ENCODE data around the gene DENND2C. TPM values are rescaled to one million over a fixed set of nuclear protein-coding genes. Genes with fewer than 3 reads are reported as not detected.

DENND2C gene
- total and polyA plus RNA-seq, 10 donors: 0.28 to 3.1 (median 1.6) TPM

DNA sequence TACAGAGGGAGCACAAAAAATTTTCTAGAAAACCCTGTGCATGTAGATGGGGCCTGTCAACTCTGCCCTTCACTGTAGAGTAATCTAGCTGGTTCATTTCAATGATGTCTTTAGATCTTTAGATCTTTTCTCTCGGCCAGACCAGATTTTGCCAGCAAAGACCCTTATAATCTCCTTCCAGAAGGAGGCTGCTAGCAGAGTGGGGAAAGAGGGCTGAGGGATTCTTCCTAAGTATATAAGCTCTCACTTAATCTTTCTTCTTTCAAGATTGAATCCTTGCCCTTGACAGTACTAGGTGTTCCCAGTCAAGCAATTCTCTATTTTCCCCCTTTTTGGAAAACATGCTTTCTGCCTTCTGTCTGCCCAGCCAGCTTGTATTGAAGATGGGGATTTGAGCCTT lies 122.8 kb downstream of the DENND2C start:
- Histone ChIP-seq H3K9me3 (no peaks in the 10 kb centered on the region), H3K36me3 (no peaks in the 10 kb centered on the region), H3K27me3 (replicated peaks in 1 of 7) (no peaks in the 10 kb centered on the region), H3K4me1 (no peaks in the 10 kb centered on the region), H3K27ac (no peak overlapping the region), H3K4me3 (no peak overlapping the region)
- no peak for DNase-seq
- intact Hi-C loops (cut with DNase I; ENCODE audit: low total_unique reads): no loop called here
- 81 to 96% (median 91%) methylated on average over 1 of the region's 1 CpG for WGBS, 5 donors
- TF ChIP-seq, protein P1, sequence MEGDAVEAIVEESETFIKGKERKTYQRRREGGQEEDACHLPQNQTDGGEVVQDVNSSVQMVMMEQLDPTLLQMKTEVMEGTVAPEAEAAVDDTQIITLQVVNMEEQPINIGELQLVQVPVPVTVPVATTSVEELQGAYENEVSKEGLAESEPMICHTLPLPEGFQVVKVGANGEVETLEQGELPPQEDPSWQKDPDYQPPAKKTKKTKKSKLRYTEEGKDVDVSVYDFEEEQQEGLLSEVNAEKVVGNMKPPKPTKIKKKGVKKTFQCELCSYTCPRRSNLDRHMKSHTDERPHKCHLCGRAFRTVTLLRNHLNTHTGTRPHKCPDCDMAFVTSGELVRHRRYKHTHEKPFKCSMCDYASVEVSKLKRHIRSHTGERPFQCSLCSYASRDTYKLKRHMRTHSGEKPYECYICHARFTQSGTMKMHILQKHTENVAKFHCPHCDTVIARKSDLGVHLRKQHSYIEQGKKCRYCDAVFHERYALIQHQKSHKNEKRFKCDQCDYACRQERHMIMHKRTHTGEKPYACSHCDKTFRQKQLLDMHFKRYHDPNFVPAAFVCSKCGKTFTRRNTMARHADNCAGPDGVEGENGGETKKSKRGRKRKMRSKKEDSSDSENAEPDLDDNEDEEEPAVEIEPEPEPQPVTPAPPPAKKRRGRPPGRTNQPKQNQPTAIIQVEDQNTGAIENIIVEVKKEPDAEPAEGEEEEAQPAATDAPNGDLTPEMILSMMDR (IDR thresholded peaks at IDR 0.05 in 8 of 11, conservative IDR thresholded peaks at IDR 0.05 in 3 of 11): no peak
- no peak for TF ChIP-seq POLR2AphosphoS5 (IDR thresholded peaks at IDR 0.05)

DNA sequence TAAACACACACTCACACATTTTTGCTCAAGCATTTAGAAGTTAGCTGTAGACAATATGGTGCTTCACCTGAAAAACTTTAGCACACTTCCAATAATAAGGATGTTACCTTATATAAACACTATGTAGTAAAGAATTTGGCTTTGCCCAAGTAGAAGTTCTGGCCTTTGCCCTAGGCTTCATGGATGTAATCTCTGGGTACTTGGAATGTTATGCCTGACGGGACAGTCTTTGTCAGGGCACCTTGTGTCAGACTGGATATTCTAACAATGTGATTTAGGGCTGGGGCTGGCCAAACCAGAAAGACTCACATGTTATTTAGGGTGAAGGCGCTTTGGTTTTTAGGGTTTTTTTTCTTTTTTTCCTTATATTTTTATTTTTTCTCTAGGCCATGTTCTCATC lies 124.1 kb downstream of the DENND2C start:
- H3K4me3 ChIP-seq: no peak overlapping the region
- TF ChIP-seq POLR2AphosphoS5 (IDR thresholded peaks at IDR 0.05): no peak
- TF ChIP-seq POLR2A (IDR thresholded peaks at IDR 0.05): no peak
- TF ChIP-seq, protein P1 (IDR thresholded peaks at IDR 0.05 in 8 of 11, conservative IDR thresholded peaks at IDR 0.05 in 3 of 11): no peak
- H3K36me3 ChIP-seq: no peaks in the 10 kb centered on the region
- no peak overlapping the region for H3K27ac ChIP-seq
- no peaks in the 10 kb centered on the region for H3K4me1 ChIP-seq
- H3K27me3 ChIP-seq (replicated peaks in 1 of 7): no peaks in the 10 kb centered on the region
- H3K9me3 ChIP-seq: no peaks in the 10 kb centered on the region
- intact Hi-C loops (cut with DNase I; ENCODE audit: low total_unique reads): no loop called here
- no peak for DNase-seq
- 80 to 96% (median 94%) methylated on average over 2 of the region's 2 CpGs for whole genome bisulfite sequencing, 5 donors

DNA sequence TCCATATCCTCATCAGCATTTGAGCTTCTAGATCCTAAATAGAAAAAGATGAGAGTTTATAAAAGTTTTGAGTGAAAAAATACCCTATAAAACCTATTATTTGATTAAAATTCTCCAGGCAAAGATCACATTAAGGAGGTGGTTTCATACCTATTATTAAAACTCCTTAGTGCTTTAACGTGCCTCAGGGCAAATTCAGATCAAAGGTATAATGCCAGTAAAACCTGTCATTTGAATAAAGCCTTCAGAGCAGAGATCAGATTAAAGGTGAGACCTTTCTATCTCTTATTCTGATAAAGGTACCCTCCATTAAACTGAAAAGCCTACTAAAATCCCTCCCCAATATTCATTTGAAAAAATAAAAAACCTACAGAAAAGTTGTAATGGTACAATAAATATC lies 124.5 kb downstream of the DENND2C start:
- no peaks in the 10 kb centered on the region for H3K4me1 ChIP-seq
- DNase-seq: no peak
- H3K36me3 ChIP-seq: no peaks in the 10 kb centered on the region
- WGBS, 5 donors: 57 to 87% (median 77%) methylated on average over 1 of the region's 1 CpG
- TF ChIP-seq POLR2AphosphoS5 (IDR thresholded peaks at IDR 0.05): no peak
- no peak for TF ChIP-seq POLR2A (IDR thresholded peaks at IDR 0.05)
- TF ChIP-seq, protein P1 (IDR thresholded peaks at IDR 0.05 in 8 of 11, conservative IDR thresholded peaks at IDR 0.05 in 3 of 11): no peak
- H3K27me3 ChIP-seq (replicated peaks in 1 of 7): no peaks in the 10 kb centered on the region
- no peak overlapping the region for H3K27ac ChIP-seq
- intact Hi-C loops (cut with DNase I; ENCODE audit: low total_unique reads): no loop called here
- H3K4me3 ChIP-seq: no peak overlapping the region
- H3K9me3 ChIP-seq: no peaks in the 10 kb centered on the region

DNA sequence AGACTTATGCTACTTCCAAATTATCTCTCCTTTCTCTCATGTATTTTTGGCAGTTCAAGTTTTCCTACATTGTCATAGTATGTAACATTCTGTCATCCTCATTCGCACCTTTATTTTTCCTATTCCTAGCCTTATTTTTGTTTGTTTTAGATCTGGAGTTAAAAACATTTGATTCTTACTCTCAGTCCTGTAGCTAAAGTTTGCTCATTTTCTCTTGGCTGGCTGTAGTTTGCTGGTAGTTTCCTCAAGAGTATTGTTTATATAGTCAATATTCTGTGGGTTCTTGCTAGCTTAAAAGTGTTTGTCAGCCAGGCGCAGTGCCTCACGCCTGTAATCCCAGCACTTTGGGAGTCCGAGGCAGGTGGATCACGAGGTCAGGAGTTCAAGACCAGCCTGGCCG lies 129.0 kb downstream of the DENND2C start:
- no peaks in the 10 kb centered on the region for H3K9me3 ChIP-seq
- intact Hi-C loops (cut with DNase I; ENCODE audit: low total_unique reads): no loop called here
- H3K27me3 ChIP-seq (replicated peaks in 1 of 7): no peaks in the 10 kb centered on the region
- TF ChIP-seq, protein P1 (IDR thresholded peaks at IDR 0.05 in 8 of 11, conservative IDR thresholded peaks at IDR 0.05 in 3 of 11): no peak
- 64 to 91% (median 82%) methylated on average over 6 of the region's 6 CpGs for WGBS, 5 donors
- no peak overlapping the region for H3K27ac ChIP-seq
- no peaks in the 10 kb centered on the region for H3K36me3 ChIP-seq
- DNase-seq: no peak
- no peak overlapping the region for H3K4me3 ChIP-seq
- no peaks in the 10 kb centered on the region for H3K4me1 ChIP-seq

All from spleen (tissue), 11 donors.